HG03097 (cell line): ENCODE results near the gene ZNF75A.
A peak's percentile ranks its signal among the peaks of the same experiment; 100 is the strongest.

Experiments
- ATAC-seq: cut with Tn5 transposase; IDR thresholded peaks from one replicate; pipeline ENCODE4 v1.9.1; 2021; ENCODE audit not compliant: unreplicated experiment, low FRiP score

ZNF75A gene

DNA sequence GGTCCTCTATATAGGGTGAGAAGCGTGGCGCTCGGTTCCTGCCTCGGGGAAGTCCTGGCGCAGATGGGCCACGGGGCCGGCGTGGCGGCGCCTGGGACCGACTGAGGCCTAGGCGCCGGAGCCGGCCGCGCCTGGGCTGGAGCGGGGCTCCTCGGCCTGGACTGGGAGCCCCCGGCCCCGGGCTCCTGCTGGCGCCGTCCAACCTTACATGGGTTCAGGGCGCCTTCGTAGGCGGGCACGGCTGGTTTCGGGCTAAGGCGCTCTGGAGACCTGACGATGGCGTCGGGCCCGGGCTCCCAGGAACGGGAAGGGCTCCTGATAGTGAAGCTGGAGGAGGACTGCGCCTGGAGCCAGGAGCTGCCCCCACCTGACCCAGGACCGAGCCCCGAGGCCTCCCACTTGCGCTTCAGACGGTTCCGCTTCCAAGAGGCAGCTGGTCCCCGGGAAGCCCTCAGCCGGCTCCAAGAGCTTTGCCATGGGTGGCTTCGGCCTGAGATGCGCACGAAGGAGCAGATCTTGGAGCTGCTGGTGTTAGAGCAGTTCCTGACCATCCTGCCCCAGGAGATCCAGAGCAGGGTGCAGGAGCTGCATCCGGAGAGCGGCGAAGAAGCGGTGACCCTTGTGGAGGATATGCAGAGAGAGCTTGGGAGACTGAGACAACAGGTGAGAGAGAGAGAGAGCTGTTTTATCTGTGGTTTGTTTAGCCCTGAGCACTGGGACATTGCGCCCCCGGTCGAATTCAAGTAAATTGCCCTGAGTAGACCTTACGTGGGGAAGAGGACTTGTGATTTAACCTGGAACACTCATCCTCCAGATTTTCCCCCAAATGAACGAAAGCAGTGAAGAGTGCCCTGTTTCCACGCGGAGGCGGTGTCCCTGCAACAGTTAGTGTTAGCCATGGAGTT lies 21.5 kb upstream of the ZNF75A start:
- peak; percentile 10 for ATAC-seq

GRCh38 chr16:3285131-3285530 lies 20.2 kb upstream of the ZNF75A start:
- ATAC-seq, result no peak

- ATAC-seq, result no peak
Observed at GRCh38 chr16:3289998-3290673, 15.2 kb upstream of the ZNF75A start.

GRCh38 chr16:3292604-3293003 lies 12.7 kb upstream of the ZNF75A start:
- ATAC-seq, result no peak

GRCh38 chr16:3295209-3295608 lies 10.1 kb upstream of the ZNF75A start:
- no peak for ATAC-seq

GRCh38 chr16:3295783-3296182 lies 9.5 kb upstream of the ZNF75A start:
- no peak for ATAC-seq

DNA sequence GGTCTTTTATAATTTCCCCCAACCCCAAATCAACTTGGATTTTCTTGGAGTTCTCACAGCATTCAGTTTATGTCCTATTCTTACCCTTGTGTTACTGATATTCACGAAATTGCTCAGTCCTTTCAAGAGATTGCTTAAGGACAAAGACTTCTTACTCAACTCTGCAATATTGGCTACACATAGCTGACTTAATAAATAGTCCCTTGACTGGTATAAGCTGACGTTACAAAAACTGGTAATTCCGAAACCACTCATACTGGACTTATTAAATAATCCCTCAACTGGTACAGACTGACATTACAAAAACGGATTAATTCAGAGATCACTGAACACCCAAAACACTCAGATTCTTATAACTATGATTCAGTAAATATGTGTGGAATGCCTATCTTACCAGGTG lies 927 bp upstream of the ZNF75A start:
- no peak for ATAC-seq

- no peak for ATAC-seq
Observed at GRCh38 chr16:3306078-3306477, 781 bp downstream of the ZNF75A start.

DNA sequence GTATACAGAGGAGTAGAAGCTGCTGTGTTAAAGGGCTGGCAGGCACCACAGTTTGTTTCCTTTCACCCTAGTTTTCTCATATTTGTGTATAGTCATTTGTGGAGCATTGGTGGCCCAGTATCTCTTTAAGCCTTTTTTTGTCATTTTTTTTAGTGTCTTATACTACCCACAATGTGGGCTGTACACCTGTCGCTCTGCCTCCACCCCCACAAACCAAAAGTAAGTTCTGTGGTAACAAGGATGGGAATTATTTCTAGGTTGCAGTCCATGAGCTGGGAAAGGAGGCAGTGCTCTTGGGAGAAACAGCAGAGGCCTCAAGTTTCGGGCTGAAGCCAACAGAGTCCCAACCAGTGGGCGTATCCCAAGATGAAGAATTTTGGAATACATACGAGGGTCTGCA lies 6.2 kb downstream of the ZNF75A start:
- no peak for ATAC-seq

DNA sequence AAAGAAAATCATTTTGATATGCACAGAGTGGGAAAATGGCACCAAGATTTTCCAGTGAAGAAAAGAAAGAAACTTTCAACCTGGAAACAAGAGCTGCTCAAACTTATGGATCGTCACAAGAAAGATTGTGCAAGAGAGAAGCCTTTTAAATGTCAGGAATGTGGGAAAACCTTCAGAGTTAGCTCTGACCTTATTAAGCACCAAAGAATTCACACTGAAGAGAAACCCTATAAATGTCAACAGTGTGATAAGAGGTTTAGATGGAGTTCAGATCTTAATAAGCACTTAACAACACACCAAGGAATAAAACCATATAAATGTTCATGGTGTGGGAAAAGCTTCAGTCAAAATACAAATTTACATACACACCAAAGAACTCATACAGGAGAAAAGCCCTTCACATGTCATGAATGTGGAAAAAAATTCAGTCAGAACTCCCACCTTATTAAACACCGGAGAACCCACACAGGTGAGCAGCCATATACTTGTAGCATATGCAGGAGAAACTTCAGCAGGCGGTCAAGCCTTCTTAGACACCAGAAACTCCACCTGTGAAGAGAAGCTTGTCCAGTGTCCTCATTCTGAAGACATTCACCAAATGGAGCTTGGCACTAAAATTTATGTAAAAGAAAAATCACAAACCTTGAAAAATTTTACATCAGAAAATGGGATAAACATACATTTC lies 12.2 kb downstream of the ZNF75A start:
- no peak for ATAC-seq

DNA sequence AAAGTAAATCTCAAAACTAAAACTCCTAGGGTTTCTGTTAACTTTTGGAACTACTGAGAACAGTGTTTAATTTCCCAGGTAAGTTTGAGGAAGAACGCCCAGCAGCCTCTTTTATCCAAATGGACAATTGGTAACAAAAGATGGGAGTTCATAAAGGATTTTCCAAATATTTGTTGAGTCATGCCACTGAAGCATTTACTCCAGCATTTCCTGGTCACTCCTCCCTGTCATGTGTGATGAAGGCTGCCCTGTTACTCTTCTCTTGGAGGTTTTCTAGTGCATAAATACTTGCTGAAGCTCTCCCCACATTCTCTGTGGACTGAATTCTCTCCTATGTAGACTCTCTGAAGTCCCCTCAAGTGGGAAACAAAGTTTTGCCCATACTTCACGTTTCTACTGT lies 16.5 kb downstream of the ZNF75A start:
- no peak for ATAC-seq

- no peak for ATAC-seq
Observed at GRCh38 chr16:3327514-3327913, 22.2 kb downstream of the ZNF75A start.

GRCh38 chr16:3328104-3328503 lies 22.8 kb downstream of the ZNF75A start:
- no peak for ATAC-seq

DNA sequence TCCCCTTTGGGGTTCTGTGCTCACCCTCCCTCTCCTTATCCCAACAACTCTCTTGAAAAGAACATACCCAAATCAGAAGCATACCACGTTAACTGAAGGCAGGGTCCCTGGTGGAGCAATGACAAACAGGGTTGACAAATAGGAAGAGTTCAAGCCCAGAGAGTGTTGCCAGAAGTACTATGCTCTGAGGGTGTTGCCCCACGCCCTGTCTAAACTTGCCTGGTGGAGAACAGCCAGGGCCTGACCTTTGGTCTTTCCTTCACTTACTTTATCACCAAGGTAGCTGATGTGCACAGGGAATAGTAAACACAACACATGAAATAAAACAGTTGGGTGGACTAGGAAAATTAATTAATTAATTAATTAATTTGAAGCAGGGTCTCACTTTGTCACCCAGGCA lies 23.3 kb downstream of the ZNF75A start:
- no peak for ATAC-seq

DNA sequence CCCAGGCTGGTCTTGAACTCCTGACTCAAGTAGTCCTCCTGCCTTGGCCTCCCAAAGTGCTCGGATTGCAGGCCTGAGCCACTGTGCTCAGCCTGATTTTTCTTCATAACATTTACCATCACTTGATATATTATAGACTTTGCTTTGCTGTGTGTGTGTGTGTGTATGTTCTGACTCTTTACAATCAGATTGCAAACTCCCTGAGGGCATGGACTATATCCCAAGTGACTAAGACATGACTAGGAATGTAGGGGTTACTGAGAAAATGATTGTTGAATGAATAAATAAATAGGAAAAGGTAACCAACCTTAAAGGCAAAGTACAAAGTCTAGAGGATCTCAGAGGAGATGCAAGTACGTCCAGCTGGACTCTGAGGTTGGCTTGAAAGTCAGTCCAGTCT lies 40.7 kb downstream of the ZNF75A start:
- ATAC-seq, result no peak

GRCh38 chr16:3347586-3347985 lies 42.3 kb downstream of the ZNF75A start:
- ATAC-seq, result no peak

DNA sequence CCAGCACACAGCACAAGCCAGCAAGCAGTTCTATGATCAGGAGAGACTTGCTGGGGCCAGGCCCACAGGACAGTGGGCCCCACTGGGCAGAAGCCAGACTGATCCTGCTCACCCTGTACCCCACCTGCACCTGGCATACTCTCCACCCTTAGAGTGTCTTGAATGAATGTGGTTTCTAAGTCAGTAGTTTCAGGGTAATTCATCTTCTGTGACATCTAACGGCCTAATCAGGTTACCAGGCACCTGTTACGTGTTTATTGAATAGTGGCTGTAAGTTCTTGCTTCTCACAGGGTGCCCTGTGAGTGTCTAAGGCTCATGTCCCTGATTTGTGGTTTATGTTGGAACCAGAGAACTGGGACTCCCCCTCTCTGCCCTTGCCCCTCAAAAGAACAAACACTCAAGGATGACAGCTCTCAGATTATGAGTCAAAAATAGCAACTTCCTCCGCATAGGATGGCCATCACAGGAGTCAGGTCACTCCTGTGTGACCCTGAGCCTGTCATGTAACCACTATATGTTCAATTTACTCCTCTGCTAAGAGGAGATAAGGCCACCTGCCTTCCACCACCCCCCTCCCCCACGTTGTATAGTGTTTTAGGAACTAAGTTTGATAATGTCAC lies 43.4 kb downstream of the ZNF75A start:
- ATAC-seq, result no peak

DNA sequence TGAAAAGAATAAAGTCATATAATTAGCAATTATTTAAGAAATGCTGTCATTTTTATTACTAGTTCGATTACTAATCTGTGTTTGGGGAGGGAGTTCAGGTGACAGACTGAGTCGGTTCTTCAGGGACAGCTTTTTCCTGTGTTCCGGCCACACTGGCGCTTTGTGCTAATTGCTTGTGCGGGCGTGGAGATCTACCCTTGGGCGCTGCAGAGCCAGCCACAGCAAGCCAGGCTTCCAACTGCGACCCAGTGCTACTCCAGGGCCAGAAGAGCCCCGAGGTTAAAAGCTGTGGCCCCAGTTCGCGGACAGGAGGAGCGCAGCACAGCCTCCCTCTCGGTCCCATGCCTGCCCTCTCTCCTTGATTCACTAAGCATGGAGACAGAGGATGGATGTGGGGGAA lies 43.9 kb downstream of the ZNF75A start:
- no peak for ATAC-seq

DNA sequence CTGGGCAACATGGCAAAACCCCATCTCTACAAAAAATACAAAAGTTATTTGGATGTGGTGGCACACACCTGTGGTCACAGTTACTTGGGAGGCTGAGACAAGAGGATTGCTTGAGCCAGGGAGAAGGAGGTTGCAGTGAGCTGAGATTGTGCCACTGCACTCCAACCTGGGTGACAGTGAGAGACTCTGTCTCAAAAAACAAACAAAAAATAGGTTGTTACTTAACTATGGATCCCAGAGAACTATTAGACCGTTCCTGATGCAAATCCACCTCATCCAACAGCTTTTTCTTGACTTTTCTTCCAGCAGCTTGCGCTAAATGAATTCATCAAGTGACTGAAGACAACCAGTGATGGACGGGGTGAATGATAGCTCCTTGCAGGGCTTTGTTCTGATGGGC lies 50.3 kb downstream of the ZNF75A start, which contains the start of gene OR2C1:
Gene OR2C1 (plus strand): TSS at position 301 of the 400 bp plus-strand sequence. CDS start 52 bp downstream, at position 353.
- no peak for ATAC-seq

GRCh38 chr16:3356118-3356517 lies 50.8 kb downstream of the ZNF75A start:
- ATAC-seq, result no peak

DNA sequence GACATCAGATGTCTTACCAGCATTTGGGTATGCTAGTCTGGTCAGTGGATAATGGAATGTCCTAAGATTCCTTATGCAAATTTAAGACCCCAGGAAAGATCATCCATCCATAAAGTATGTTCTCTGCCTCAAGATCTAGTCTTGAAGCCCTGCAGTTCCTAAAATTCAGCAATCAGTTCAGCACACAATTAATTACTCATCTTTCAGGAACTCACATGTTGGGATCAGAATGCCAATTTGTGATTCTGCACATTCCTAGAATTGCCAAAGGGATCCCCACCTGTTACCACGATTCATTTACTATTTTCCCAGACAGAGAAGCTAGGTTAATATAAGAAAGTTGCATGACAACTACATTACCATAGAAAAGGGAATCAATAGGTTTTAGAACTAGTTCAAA lies 53.6 kb downstream of the ZNF75A start:
- no peak for ATAC-seq
